Activated T-cell treated with anti-CD3 and anti-CD28 coated beads for 4 hours (primary cell): Measurements from ENCODE around the gene ATXN1.
"Not testable (repeated sequence)": the region's sequence is repeated elsewhere in the genome, so short reads cannot be mapped to it uniquely, and the experiment has no call there.

Experiments used
- DNase-seq: peaks from one replicate; pipeline ENCODE4 v3.0.0-alpha.2; 2020

Gene ATXN1

DNA sequence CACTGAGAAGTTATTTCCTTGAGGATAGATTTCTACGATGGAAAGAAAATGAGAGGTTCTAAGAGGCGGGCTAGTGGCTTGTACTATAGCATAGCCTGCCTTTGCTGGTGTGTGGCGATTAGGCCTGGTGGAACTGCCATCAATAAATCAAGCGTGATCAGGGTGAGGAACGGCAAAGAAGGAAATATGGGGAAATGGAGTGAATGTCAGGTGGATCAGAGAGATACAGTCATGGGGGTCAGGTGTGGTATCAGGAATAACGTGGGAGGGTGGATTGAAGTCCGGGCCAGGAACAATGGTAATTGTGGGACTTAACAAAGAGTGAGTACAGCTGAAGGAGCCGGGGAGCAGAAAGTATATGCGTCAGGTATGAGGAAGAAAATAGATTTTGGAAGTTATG lies 500.7 kb downstream of the ATXN1 start:
- DNase-seq = not testable (repeated sequence)

- not testable (repeated sequence) for DNase-seq
These were observed 501.7 kb downstream of the ATXN1 start for GRCh38 chr6:16259604-16260003.

DNA sequence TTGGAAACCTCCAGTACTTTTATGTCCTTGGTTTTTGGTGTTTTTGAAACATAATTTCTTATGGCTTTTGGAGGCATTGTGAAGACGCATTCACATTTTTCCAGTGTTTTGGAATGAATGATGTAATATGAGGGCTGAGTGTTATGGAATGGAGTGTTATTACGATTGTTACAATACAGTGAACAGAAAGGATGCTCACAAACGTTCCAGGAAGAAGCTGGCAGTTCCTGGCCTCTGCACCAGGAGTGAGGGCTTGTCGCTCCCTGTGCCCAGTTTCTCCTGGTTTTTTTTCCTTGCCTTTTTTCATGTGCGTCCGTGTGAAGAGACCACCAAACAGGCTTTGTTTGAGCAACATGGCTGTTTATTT lies 502.6 kb downstream of the ATXN1 start:
- no peak for DNase-seq

DNA sequence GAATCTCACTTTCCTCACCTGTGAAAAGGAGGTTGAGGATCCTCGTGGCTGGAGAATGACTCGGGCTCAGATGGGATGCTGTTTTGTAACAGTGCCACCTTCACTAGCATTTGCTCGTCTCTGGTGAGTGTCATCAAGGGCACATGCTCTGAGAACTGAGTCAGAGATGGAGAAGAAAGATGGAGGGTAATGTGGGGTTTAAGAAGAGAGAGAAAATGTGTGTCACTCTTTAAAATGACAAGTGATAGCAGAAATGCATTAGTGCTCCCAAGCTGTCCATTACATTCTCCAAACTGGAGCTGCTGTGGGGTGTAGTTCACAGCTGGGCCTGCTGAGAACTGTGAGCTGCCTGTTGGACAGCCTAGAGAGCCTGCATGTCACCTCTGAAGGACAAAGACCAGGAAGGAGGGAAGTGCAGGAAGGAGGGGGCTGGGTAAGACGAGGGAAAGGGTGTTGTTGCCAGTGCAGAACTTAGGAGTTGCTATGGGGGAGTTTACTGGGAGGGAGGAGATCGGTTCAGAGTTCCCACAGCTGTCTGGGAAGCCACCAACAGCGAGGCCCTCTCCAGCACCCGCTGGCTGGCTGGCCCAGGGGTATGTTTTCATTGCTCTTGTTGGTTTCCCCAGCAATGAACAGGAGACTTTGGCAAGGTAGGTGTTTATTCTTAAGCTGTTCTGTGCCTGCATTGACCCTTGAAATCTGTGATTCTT lies 503.1 kb downstream of the ATXN1 start:
- DNase-seq = no peak

GRCh38 chr6:16256781-16257180 lies 504.5 kb downstream of the ATXN1 start:
- DNase-seq = no peak

DNA sequence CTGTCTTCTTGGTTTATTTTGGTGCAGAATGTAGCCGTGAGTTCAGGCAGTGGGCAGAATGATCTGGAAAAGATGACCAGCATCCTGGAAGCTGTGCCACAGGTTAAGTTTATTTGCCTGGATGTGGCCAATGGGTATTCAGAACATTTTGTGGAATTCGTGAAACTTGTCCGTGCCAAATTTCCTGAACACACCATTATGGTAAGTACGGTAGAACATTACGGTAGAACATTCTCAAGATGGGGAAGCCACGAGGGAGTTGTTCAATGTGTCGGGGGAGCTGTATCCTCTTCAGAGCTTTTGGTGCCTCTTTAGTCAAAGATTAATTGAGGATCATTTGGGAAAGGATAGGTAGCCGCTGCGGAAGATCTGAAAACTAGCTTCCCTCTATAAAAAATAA lies 506.7 kb downstream of the ATXN1 start:
- no peak for DNase-seq

GRCh38 chr6:16253399-16254144 lies 507.7 kb downstream of the ATXN1 start:
- DNase-seq = no peak

DNA sequence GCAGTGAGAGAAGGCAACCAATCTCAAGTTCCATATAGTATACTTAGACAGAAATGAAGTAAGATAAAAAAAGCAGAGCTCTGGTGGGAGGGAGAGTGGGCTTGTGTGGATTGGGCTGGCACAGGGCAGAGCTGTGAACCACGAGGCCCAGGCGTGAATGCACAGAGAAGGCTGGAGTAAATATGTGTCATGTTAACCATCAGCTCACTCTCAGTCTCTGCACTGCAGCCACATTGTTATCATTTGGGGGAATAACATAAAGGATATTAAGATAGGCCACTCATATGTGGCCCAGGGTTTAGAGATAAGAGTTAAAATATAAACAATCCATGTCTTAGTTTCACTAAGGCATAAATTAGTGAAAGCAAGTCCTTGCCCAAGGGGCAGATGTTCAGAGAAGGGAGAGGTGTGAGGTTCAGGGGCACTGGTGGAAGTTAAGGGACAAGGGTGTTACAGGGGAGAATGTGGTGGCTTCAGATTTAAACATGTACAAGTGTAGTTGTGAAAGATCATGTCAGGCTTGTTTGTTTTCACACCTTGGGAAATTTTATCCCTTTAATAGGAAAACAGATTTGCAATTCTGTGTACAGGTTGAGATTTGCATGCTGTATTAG lies 508.5 kb downstream of the ATXN1 start:
- no peak for DNase-seq

DNA sequence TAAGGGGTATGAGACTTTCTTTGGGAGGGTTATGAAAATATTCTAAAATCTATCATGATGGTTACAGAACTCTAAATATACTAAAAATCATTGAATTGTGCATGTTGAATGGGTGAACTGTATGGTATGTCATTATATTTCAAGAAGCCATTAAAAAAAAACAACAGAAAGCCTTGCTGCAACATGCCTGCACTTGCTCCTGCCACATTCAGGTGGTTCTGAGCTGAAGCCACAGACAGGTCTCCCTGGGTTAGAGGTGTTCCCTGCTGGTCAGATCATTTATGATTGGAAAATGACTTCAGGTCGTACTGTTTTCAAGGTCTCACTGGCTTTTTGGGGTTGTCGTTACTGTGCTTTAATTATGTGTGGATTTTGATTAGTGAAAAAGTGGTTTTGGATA lies 509.6 kb downstream of the ATXN1 start:
- no peak for DNase-seq

DNA sequence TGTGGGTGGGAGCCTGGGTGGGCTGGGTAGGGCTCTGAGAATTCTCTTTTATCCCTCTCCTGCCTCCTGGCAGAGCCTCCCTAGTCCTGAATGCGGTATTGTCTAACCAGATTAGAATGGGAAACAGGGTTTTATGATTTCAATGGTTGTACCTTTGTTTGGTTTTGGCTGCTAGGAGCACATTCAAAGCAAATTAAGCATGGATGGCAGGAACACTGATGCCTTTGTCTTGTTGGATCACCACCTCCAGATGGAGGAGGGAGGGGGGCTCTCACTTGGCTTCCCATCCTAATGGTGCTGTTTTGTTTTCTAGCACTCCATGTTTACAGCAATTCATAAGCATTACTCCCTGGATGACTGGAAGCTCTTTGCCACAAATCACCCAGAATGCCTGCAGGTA lies 511.3 kb downstream of the ATXN1 start:
- DNase-seq = no peak
